GM12878 (cell line): ENCODE data around the gene IL1B. TPM values are rescaled to one million over a fixed set of nuclear protein-coding genes. Genes with fewer than 3 reads are reported as not detected.

Experiments
- ATAC-seq: fragments of 200-7000 bp; cut with Tn5 transposase; 3 replicates; pipeline ENCODE4 v1.9.1; 2020; ENCODE audit warnings: mild to moderate bottlenecking, moderate library complexity
- BruUV-seq: library from RNA; stranded (reverse); fragments of 400-500 nt; replicated peaks from 2 replicates; lab custom pipeline; 2021; lab: Mats Ljungman, UMichigan
- CTCF ChIA-PET: fragments of 300-600 bp; sonication (Branson Sonifier 250); formaldehyde crosslinking; extraction: SDS; loops from one replicate; lab custom pipeline; 2021; ENCODE audit warnings: inconsistent platforms; lab: Yijun Ruan, JAX
- POLR2A ChIA-PET: fragments of 350-600 bp; formaldehyde crosslinking; extraction: SDS; loops from one replicate; lab custom pipeline; 2021; ENCODE audit warnings: inconsistent platforms; lab: Charles Lee
- RAD21 ChIA-PET: fragments of 300-600 bp; sonication (Branson Sonifier 250); formaldehyde crosslinking; loops from one replicate; lab custom pipeline; 2023; ENCODE audit warnings: antibody characterized with exemption; ENCODE audit not compliant: unreplicated experiment; lab: Charles Lee
- SMC1A ChIA-PET: fragments of 300-600 bp; sonication (Branson Sonifier 250); formaldehyde crosslinking; loops from one replicate; lab custom pipeline; 2023; ENCODE audit not compliant: unreplicated experiment, uncharacterized antibody; lab: Charles Lee
- DNase-seq: peaks from one replicate; pipeline ENCODE4 v3.0.0-alpha.2; 2011; ENCODE audit warnings: low read depth, low spot score
- FAIRE-seq: peaks from 3 replicates; lab custom pipeline; 2011; peaks lifted over from hg19 to GRCh38; lab: Jason Lieb, UNC
- H2AFZ ChIP-seq: 2 replicates; pipeline ENCODE4 v1.6.0; 2011; ENCODE audit warnings: low read depth, low read length, control low read depth; ENCODE audit not compliant: control insufficient read depth
- H3K27ac ChIP-seq: 2 replicates; pipeline ENCODE4 v1.5.1; 2011; ENCODE audit warnings: control low read depth; ENCODE audit not compliant: control insufficient read depth, insufficient read depth
- H3K27me3 ChIP-seq, 2 experiments: replicated peaks in 1 of 2; 2 replicates each; pipeline versions ENCODE4 v1.6.0 to v1.6.1; 2011; ENCODE audit warnings: low read length in 1 of 2; ENCODE audit not compliant: control insufficient read depth in 2 of 2, insufficient read depth in 2 of 2
- H3K36me3 ChIP-seq, 2 experiments: 2 replicates each; pipeline ENCODE4 v1.5.1; 2011; ENCODE audit warnings: low read length in 1 of 2; ENCODE audit not compliant: control insufficient read depth in 2 of 2, insufficient read depth in 2 of 2
- H3K4me1 ChIP-seq: 2 replicates; pipeline ENCODE4 v1.6.1; 2011; ENCODE audit warnings: mild to moderate bottlenecking, low read length, moderate library complexity, mixed read lengths; ENCODE audit not compliant: control insufficient read depth, insufficient read depth
- H3K4me2 ChIP-seq: 2 replicates; pipeline ENCODE4 v1.6.0; 2011; ENCODE audit warnings: control low read depth; ENCODE audit not compliant: control insufficient read depth, insufficient read depth
- H3K4me3 ChIP-seq: fragments of 200-600 bp; sonication (generic); 2 replicates; pipeline ENCODE4 v1.5.1; 2016
- H3K79me2 ChIP-seq: 2 replicates; pipeline ENCODE4 v1.6.0; 2011; ENCODE audit warnings: low read length; ENCODE audit not compliant: control insufficient read depth, insufficient read depth
- H3K9ac ChIP-seq: 2 replicates; pipeline ENCODE4 v1.8.0; 2011; ENCODE audit warnings: low read length, control low read depth, mixed read lengths; ENCODE audit not compliant: control insufficient read depth, insufficient read depth
- H3K9me3 ChIP-seq: replicated peaks from 3 replicates; pipeline ENCODE4 v1.5.1; 2011; ENCODE audit warnings: mild to moderate bottlenecking, low read length; ENCODE audit not compliant: control insufficient read depth, insufficient read depth
- H4K20me1 ChIP-seq: 2 replicates; pipeline ENCODE4 v1.6.0; 2011; ENCODE audit not compliant: control insufficient read depth, insufficient read depth
- EED ChIP-seq: sonication (generic); IDR thresholded peaks from 2 replicates; pipeline ENCODE4 v1.6.1; 2016; ENCODE audit warnings: antibody characterized with exemption, low read depth
- EGR1 ChIP-seq, 2 experiments: IDR thresholded peaks; 1 replicate in 1 of 2; 2 replicates in 1 of 2; pipeline ENCODE4 v1.6.1; 2011 to 2012; ENCODE audit warnings: low read depth in 2 of 2, low read length in 2 of 2, borderline replicate concordance in 1 of 2, mild to moderate bottlenecking in 1 of 2, moderate library complexity in 1 of 2
- EP300 ChIP-seq, 2 experiments: fragments of 150-350 bp in 1 of 2; IDR thresholded peaks; 2 replicates each; pipeline ENCODE4 v1.6.1; 2011 to 2012; ENCODE audit warnings: low read depth in 2 of 2, low read length in 2 of 2, borderline replicate concordance in 1 of 2, improper control_type of control experiment in 1 of 2, inconsistent platforms in 1 of 2; ENCODE audit not compliant: control insufficient read depth in 1 of 2
- EZH2 ChIP-seq: IDR thresholded peaks from 2 replicates; pipeline ENCODE4 v1.6.1; 2012; ENCODE audit warnings: low read depth, mild to moderate bottlenecking, control low read depth, inconsistent platforms, low read length, borderline replicate concordance; ENCODE audit not compliant: control insufficient read depth
- FOS ChIP-seq: IDR thresholded peaks from 3 replicates; pipeline ENCODE4 v1.6.1; 2011; ENCODE audit warnings: borderline replicate concordance; ENCODE audit not compliant: insufficient read length; ENCODE audit errors: extremely low read depth
- HCFC1 ChIP-seq: fragments of 150-350 bp; IDR thresholded peaks from 2 replicates; pipeline ENCODE4 v1.6.1; 2014; ENCODE audit warnings: low read length
- KLF5 ChIP-seq: fragments of 450-650 bp; IDR thresholded peaks from 2 replicates; pipeline ENCODE4 v1.6.1; 2014; ENCODE audit warnings: mild to moderate bottlenecking; ENCODE audit not compliant: partially characterized antibody
- MXI1 ChIP-seq: fragments of 150-350 bp; IDR thresholded peaks from 2 replicates; pipeline ENCODE4 v1.6.1; 2011; ENCODE audit warnings: low read depth, mild to moderate bottlenecking, inconsistent platforms, low read length, improper control_type of control experiment
- NFYB ChIP-seq: IDR thresholded peaks from 2 replicates; pipeline ENCODE4 v1.6.1; 2011; ENCODE audit warnings: low read depth, mild to moderate bottlenecking, low read length, improper control_type of control experiment, moderate library complexity; ENCODE audit not compliant: insufficient read depth
- PKNOX1 ChIP-seq: fragments of 450-650 bp; IDR thresholded peaks from 2 replicates; pipeline ENCODE4 v1.6.1; 2016; ENCODE audit warnings: mild to moderate bottlenecking
- POLR2AphosphoS2 ChIP-seq: IDR thresholded peaks from 2 replicates; pipeline ENCODE4 v1.6.1; 2011; ENCODE audit warnings: low read depth, mild to moderate bottlenecking, low read length, improper control_type of control experiment, moderate library complexity
- POLR2AphosphoS5 ChIP-seq: IDR thresholded peaks from 2 replicates; pipeline ENCODE4 v1.6.1; 2011; ENCODE audit warnings: mild to moderate bottlenecking, low read length, inconsistent platforms
- ZBTB4 ChIP-seq: fragments of 450-650 bp; formaldehyde crosslinking; IDR thresholded peaks from 2 replicates; pipeline ENCODE4 v1.4.0; 2022; ENCODE audit warnings: mild to moderate bottlenecking, moderate library complexity
- ZNF24 ChIP-seq: fragments of 450-650 bp; IDR thresholded peaks from 2 replicates; pipeline ENCODE4 v1.6.1; 2017; ENCODE audit warnings: antibody characterized with exemption, mild to moderate bottlenecking
- in situ Hi-C: fragments of 300-500 bp; cut with MboI; formaldehyde crosslinking; loops from 9 replicates; pipeline ENCODE4 v1.14.3; 2018; ENCODE audit warnings: mixed read lengths
- intact Hi-C: fragments of 100-400 bp; cut with micrococcal nuclease; formaldehyde crosslinking; loops from one replicate; pipeline ENCODE4 v1.14.2; 2022; ENCODE audit not compliant: unreplicated experiment
- polyA plus RNA-seq, 11 experiments: library from polyadenylated mRNA; depleted of rRNA in 4 of 11; unstranded in 6 of 11; stranded (reverse) in 5 of 11; fragments of >200 nt; fragmentation: Nextera tagmentation in 4 of 11; fragmentation: Illumina TruSeq in 1 of 11; extraction: Ambion mirVana in 4 of 11; extraction: Trizol in 1 of 11; gene quantifications; 1 replicate in 1 of 11; 2 replicates in 10 of 11; pipeline versions ENCODE4 v1.2.1 to v1.2.3, GENCODE V29; 2011 to 2016; ENCODE audit warnings: inconsistent platforms in 2 of 11, missing spikeins in 2 of 11, low read depth in 1 of 11
- total RNA-seq, 4 experiments: library from RNA; depleted of rRNA in 3 of 4; stranded (reverse); fragments of >200 nt in 3 of 4; fragmentation: Illumina TruSeq in 1 of 4; extraction: Trizol in 1 of 4; gene quantifications; 2 replicates each; pipeline versions ENCODE4 v1.2.1 to v1.2.3, GENCODE V29; 2013 to 2021
- TF ChIP-seq, protein P1 (sequence below): fragments of 450-650 bp; IDR thresholded peaks from 2 replicates; pipeline ENCODE4 v1.6.1; 2017; ENCODE audit warnings: mild to moderate bottlenecking
- TF ChIP-seq, protein P2 (sequence below): IDR thresholded peaks from 2 replicates; pipeline ENCODE4 v1.6.1; 2011; ENCODE audit warnings: borderline replicate concordance, low read depth, mild to moderate bottlenecking, moderate library complexity, low read length; ENCODE audit not compliant: insufficient read depth, poor library complexity, severe bottlenecking

Gene IL1B
- total and polyA plus RNA-seq, 10 of the 15 experiments (the other 5 are each of a cell fraction or from before 2014, with no cell fraction given): 0.20 to 1.6 (median 0.84) TPM

DNA sequence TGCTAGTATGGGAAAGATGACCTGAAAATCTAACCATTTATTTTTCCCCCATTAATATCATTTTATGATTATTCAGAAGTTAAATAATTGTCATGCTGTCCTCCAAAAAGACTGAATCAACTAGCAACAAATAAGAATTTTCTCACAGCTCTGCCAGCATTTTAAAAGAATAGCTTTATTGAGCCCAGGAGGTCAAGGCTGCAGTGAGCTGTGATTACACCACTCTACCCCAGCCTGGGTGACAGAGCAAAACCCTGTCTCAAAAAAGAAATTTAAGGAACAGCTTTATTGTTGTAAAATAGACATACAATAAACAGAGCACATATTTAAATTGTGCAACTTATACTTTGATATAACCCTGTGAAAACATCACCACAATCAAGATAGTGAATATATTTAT lies 27.5 kb downstream of the IL1B start:
- Histone ChIP-seq H3K4me1 (peaks cover 29% of the 10 kb centered on the region), H3K79me2 (no peaks in the 10 kb centered on the region), H3K9ac (no peak overlapping the region), H4K20me1 (no peaks in the 10 kb centered on the region), H2AFZ (no peak overlapping the region), H3K4me2 (no peak overlapping the region), H3K27me3 (no peaks in the 10 kb centered on the region), H3K9me3 (peaks cover 5% of the 10 kb centered on the region), H3K27ac (no peak overlapping the region), H3K4me3 (no peak overlapping the region), H3K36me3 (no peaks in the 10 kb centered on the region)
- ChIA-PET POLR2A (interaction anchor here (0.9 to 1.1 kb wide), 2 partner anchors 26 to 48 kb away, joined by 3 to 8 read pairs; no protein-coding TSS in a partner anchor), CTCF (interaction anchor here (0.9 to 3.2 kb wide), 3 partner anchors 15 to 76 kb away, joined by 5 to 15 read pairs (median 5); no protein-coding TSS in a partner anchor), RAD21 (interaction anchor here (0.9 to 1.9 kb wide), 6 partner anchors 13 to 73 kb away, joined by 4 to 5 read pairs (median 4); partner anchors contain the start of gene IL1B), SMC1A (interaction anchor here (1.0 to 1.8 kb wide), 8 partner anchors 10 to 76 kb away, joined by 3 to 9 read pairs (median 4); no protein-coding TSS in a partner anchor)
- FAIRE-seq (no peak), DNase-seq (no peak), ATAC-seq (no peak)
- in situ Hi-C loops (no loop called here), intact Hi-C loops (no loop called here)
- BruUV-seq: no TSS peak
- TF ChIP-seq, protein P1, sequence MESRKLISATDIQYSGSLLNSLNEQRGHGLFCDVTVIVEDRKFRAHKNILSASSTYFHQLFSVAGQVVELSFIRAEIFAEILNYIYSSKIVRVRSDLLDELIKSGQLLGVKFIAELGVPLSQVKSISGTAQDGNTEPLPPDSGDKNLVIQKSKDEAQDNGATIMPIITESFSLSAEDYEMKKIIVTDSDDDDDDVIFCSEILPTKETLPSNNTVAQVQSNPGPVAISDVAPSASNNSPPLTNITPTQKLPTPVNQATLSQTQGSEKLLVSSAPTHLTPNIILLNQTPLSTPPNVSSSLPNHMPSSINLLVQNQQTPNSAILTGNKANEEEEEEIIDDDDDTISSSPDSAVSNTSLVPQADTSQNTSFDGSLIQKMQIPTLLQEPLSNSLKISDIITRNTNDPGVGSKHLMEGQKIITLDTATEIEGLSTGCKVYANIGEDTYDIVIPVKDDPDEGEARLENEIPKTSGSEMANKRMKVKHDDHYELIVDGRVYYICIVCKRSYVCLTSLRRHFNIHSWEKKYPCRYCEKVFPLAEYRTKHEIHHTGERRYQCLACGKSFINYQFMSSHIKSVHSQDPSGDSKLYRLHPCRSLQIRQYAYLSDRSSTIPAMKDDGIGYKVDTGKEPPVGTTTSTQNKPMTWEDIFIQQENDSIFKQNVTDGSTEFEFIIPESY: no peak
- no peak for TF ChIP-seq MXI1
- no peak for TF ChIP-seq FOS
- TF ChIP-seq, protein P2, sequence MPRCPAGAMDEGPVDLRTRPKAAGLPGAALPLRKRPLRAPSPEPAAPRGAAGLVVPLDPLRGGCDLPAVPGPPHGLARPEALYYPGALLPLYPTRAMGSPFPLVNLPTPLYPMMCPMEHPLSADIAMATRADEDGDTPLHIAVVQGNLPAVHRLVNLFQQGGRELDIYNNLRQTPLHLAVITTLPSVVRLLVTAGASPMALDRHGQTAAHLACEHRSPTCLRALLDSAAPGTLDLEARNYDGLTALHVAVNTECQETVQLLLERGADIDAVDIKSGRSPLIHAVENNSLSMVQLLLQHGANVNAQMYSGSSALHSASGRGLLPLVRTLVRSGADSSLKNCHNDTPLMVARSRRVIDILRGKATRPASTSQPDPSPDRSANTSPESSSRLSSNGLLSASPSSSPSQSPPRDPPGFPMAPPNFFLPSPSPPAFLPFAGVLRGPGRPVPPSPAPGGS: no peak
- TF ChIP-seq EZH2: no peak
- TF ChIP-seq ZBTB4 (CRISPR knock-in tag): no peak
- TF ChIP-seq EGR1 (IDR thresholded peaks at IDR 0.05; ENCODE audit: borderline replicate concordance in 1 of 2, low read depth in 2 of 2, low read length in 2 of 2): no peak
- no peak for TF ChIP-seq KLF5
- no peak for TF ChIP-seq HCFC1
- no peak for TF ChIP-seq NFYB
- TF ChIP-seq ZNF24: no peak
- TF ChIP-seq POLR2AphosphoS2: no peak
- TF ChIP-seq EP300 (IDR thresholded peaks at IDR 0.05; ENCODE audit: borderline replicate concordance in 1 of 2, control insufficient read depth in 1 of 2, low read depth in 2 of 2, low read length in 2 of 2): no peak
- no peak for TF ChIP-seq POLR2AphosphoS5
- TF ChIP-seq PKNOX1: no peak
- TF ChIP-seq EED: no peak
